Measurements from ENCODE around the gene BAX.

DNA sequence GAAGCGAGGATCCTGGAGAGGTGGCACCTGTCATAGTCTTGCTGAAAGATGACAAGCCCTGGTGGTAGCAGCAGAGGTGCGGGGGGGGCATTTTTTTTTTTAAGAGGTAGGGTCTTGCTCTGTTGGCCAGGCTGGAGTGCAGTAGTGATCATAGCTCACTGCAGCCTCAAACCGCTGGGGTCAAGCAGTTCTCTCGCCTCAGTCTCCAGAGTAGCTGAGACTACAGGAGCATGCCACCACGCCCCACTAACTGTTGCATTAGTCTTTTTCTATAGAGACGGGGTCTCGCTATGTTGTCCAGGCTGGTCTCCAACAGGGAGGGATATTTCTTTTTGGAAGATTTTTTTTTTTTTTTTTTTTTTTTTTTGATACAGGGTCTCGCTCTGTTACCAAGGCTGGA lies 3.3 kb downstream of the BAX start:
- TF ChIP-seq TP53 (CRISPR knock-in tag; IDR thresholded peaks at IDR 0.05) (no peak), ZNF396 (CRISPR knock-in tag; IDR thresholded peaks at IDR 0.05; ENCODE audit: borderline replicate concordance) (no peak), HMGXB4 (CRISPR knock-in tag; IDR thresholded peaks at IDR 0.05) (no peak)
- TF ChIP-seq, protein P1, sequence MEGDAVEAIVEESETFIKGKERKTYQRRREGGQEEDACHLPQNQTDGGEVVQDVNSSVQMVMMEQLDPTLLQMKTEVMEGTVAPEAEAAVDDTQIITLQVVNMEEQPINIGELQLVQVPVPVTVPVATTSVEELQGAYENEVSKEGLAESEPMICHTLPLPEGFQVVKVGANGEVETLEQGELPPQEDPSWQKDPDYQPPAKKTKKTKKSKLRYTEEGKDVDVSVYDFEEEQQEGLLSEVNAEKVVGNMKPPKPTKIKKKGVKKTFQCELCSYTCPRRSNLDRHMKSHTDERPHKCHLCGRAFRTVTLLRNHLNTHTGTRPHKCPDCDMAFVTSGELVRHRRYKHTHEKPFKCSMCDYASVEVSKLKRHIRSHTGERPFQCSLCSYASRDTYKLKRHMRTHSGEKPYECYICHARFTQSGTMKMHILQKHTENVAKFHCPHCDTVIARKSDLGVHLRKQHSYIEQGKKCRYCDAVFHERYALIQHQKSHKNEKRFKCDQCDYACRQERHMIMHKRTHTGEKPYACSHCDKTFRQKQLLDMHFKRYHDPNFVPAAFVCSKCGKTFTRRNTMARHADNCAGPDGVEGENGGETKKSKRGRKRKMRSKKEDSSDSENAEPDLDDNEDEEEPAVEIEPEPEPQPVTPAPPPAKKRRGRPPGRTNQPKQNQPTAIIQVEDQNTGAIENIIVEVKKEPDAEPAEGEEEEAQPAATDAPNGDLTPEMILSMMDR (IDR thresholded peaks at IDR 0.05) = no peak
